Measurements from ENCODE around the gene BOLA1. TPM values are rescaled to one million over a fixed set of nuclear protein-coding genes. Genes with fewer than 3 reads are reported as not detected.
A peak's percentile ranks its signal among the peaks of the same experiment; 100 is the strongest.
"Not testable (repeated sequence)": the region's sequence is repeated elsewhere in the genome, so short reads cannot be mapped to it uniquely, and the experiment has no call there.

The BOLA1 gene
- total and polyA plus RNA-seq, 2 donors (not counting 3 experiments of a cell fraction or from before 2014, with no cell fraction given): 10.8 to 12.2 TPM

- H3K9me3 ChIP-seq (replicated peaks; ENCODE audit: control insufficient read depth, insufficient read depth, low read length); H4K20me1 ChIP-seq (replicated peaks; ENCODE audit: control insufficient read depth, extremely low read depth, insufficient read depth, low read length); H3K9me1 ChIP-seq (replicated peaks; ENCODE audit: control insufficient read depth, extremely low read depth, insufficient read depth, low read length); BruUV-seq (replicated peaks); H3K4me3 ChIP-seq (replicated peaks in 1 of 3; ENCODE audit: insufficient read depth in 1 of 3, low read depth in 1 of 3, low read length in 3 of 3); H3K79me2 ChIP-seq (ENCODE audit: control insufficient read depth, insufficient read depth, low read length); H3K36me3 ChIP-seq (ENCODE audit: control insufficient read depth in 2 of 2, extremely low read depth in 1 of 2, insufficient read depth in 2 of 2, low read length in 2 of 2); DNase-seq (ENCODE audit: low read depth, low spot score); dilution Hi-C loops (cut with MboI; ENCODE audit: extremely low pct_ligation_motif_present, low sequenced_read_pairs); H3K27me3 ChIP-seq (ENCODE audit: control insufficient read depth in 2 of 2, insufficient read depth in 2 of 2, low read length in 2 of 2); FAIRE-seq; H3K9ac ChIP-seq (replicated peaks; ENCODE audit: extremely low read depth, insufficient read depth, low read length): not testable (repeated sequence)
- intact Hi-C loops (cut with micrococcal nuclease): loop anchor here (1.0 kb wide), 2 partner anchors 11 to 50 kb away; partner anchors contain the start of gene SF3B4
- peak overlapping the region; percentile 69 for H3K27ac ChIP-seq (ENCODE audit: insufficient read depth, low read depth, low read length)
- ChIA-PET CTCF (interaction anchor here (0.6 to 1.9 kb wide), 4 partner anchors 71 to 257 kb away, joined by 3 to 12 read pairs (median 4); no protein-coding TSS in a partner anchor), POLR2A (interaction anchor here (0.9 to 1.2 kb wide), 2 partner anchors 9 to 51 kb away, joined by 4 to 8 read pairs; a partner anchor contains a TSS)
- peak overlapping the region; percentile 64 for H3K4me2 ChIP-seq (ENCODE audit: insufficient read depth, low read length)
- H2AFZ ChIP-seq (ENCODE audit: low read depth, low read length): peak overlapping the region; percentile 41
- H3K4me1 ChIP-seq (ENCODE audit: control insufficient read depth, extremely low read depth, insufficient read depth, low read length): peaks cover 33% of the 10 kb centered on the region
These were observed 39.3 kb downstream of the BOLA1 start for GRCh38 chr1:149938668-149939003.

DNA sequence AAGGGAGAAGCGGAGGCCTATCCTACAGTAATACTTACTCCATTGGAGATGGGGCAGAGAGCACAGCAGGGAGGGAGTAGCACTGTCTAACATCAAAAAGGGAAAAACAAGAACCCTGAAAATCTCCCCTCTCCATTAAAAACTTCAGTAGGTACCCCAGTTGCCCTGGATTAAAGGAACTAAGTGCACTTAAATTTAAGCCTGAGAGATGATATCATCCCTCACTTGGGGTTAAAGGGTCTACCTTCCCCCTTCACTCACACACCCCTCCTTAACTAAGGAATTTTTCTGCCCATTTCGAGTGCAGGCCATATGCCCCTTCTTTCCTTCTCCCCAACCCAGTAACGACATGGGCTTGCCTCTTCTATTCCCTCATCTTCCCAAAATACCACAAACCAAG lies 41.1 kb downstream of the BOLA1 start:
- no TSS peak for BruUV-seq (replicated peaks)
- FAIRE-seq: no peak
- Histone ChIP-seq H3K79me2 (ENCODE audit: control insufficient read depth, insufficient read depth, low read length) (no peaks in the 10 kb centered on the region), H3K9me3 (replicated peaks; ENCODE audit: control insufficient read depth, insufficient read depth, low read length) (no peaks in the 10 kb centered on the region), H3K36me3 (ENCODE audit: control insufficient read depth in 2 of 2, extremely low read depth in 1 of 2, insufficient read depth in 2 of 2, low read length in 2 of 2) (peaks cover 4 to 11% of the 10 kb centered on the region in 2 experiments), H4K20me1 (replicated peaks; ENCODE audit: control insufficient read depth, extremely low read depth, insufficient read depth, low read length) (no peaks in the 10 kb centered on the region), H3K27ac (ENCODE audit: insufficient read depth, low read depth, low read length) (no peak overlapping the region), H2AFZ (ENCODE audit: low read depth, low read length) (no peak overlapping the region), H3K4me2 (ENCODE audit: insufficient read depth, low read length) (no peak overlapping the region), H3K4me1 (ENCODE audit: control insufficient read depth, extremely low read depth, insufficient read depth, low read length) (peaks cover 33% of the 10 kb centered on the region), H3K9ac (replicated peaks; ENCODE audit: extremely low read depth, insufficient read depth, low read length) (no peak overlapping the region), H3K27me3 (ENCODE audit: control insufficient read depth in 2 of 2, insufficient read depth in 2 of 2, low read length in 2 of 2) (no peaks in the 10 kb centered on the region), H3K9me1 (replicated peaks; ENCODE audit: control insufficient read depth, extremely low read depth, insufficient read depth, low read length) (no peaks in the 10 kb centered on the region), H3K4me3 (replicated peaks in 1 of 3; ENCODE audit: insufficient read depth in 1 of 3, low read depth in 1 of 3, low read length in 3 of 3) (no peak overlapping the region)
- TF ChIP-seq, protein P1, sequence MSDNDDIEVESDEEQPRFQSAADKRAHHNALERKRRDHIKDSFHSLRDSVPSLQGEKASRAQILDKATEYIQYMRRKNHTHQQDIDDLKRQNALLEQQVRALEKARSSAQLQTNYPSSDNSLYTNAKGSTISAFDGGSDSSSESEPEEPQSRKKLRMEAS (IDR thresholded peaks at IDR 0.05; ENCODE audit: insufficient read depth, insufficient read length): no peak
- TF ChIP-seq CTCF (IDR thresholded peaks at IDR 0.05; ENCODE audit: extremely low read depth in 1 of 2, insufficient read depth in 1 of 2, low read depth in 1 of 2, low read length in 2 of 2) (no peak), JUN (IDR thresholded peaks at IDR 0.05; ENCODE audit: borderline replicate concordance, insufficient read depth, insufficient read length, low read depth) (no peak), FOS (IDR thresholded peaks at IDR 0.05; ENCODE audit: borderline replicate concordance, insufficient read depth, low read length) (no peak), POLR2AphosphoS5 (IDR thresholded peaks at IDR 0.05; ENCODE audit: insufficient read depth, low read depth, low read length) (no peak), GATA2 (IDR thresholded peaks at IDR 0.05; ENCODE audit: insufficient read depth, insufficient read length, low read depth, low read length) (no peak), MYC (IDR thresholded peaks at IDR 0.05; ENCODE audit: low read depth, low read length) (no peak), EZH2 (IDR thresholded peaks at IDR 0.05; ENCODE audit: borderline replicate concordance, low read depth, low read length, severe bottlenecking) (no peak), POLR2A (IDR thresholded peaks at IDR 0.05; ENCODE audit: low read depth, low read length) (no peak)
- intact Hi-C loops (cut with micrococcal nuclease) (no loop called here), dilution Hi-C loops (cut with MboI; ENCODE audit: extremely low pct_ligation_motif_present, low sequenced_read_pairs) (no loop called here)
- ChIA-PET POLR2A (interaction anchor here (1.1 kb wide), 1 partner anchor 71 kb away, joined by 3 read pairs; no protein-coding TSS in a partner anchor), CTCF (interaction anchor here (0.7 to 1.9 kb wide), 3 partner anchors 22 to 247 kb away, joined by 3 to 12 read pairs (median 3); no protein-coding TSS in a partner anchor)
- no peak for DNase-seq (ENCODE audit: low read depth, low spot score)

All from endothelial cell of umbilical vein (primary cell).